SU-DHL-6 (cell line): ENCODE data around the gene GAL3ST3.

Experiments used
- H2AFZ ChIP-seq: fragments of 200-600 bp; sonication (generic); 2 replicates; pipeline ENCODE4 v1.6.1; 2014; ENCODE audit warnings: low read depth, mild to moderate bottlenecking, moderate library complexity, mixed read lengths, antibody characterized with exemption, low read length; ENCODE audit not compliant: severe bottlenecking
- H3F3A ChIP-seq: fragments of 200-600 bp; shearing (Covaris generic); 2 replicates; pipeline ENCODE4 v1.6.0; 2016; ENCODE audit warnings: antibody characterized with exemption, mild to moderate bottlenecking; ENCODE audit not compliant: insufficient read depth
- H3K27ac ChIP-seq: fragments of 200-600 bp; sonication (generic); 2 replicates; pipeline ENCODE4 v1.5.1; 2016; ENCODE audit warnings: low read depth, mild to moderate bottlenecking, low read length, moderate library complexity, mixed read lengths
- H3K27me3 ChIP-seq: fragments of 200-600 bp; sonication (generic), shearing (Covaris generic); 2 replicates; pipeline ENCODE4 v1.6.0; 2014; ENCODE audit warnings: mild to moderate bottlenecking, low read length
- H3K36me3 ChIP-seq: fragments of 200-600 bp; sonication (generic); 2 replicates; pipeline ENCODE4 v1.6.1; 2014; ENCODE audit warnings: mild to moderate bottlenecking, low read length, mixed read lengths
- H3K4me2 ChIP-seq: fragments of 300-600, 200-600 bp; shearing (Covaris generic), sonication (generic); 2 replicates; pipeline ENCODE4 v1.6.0; 2014; ENCODE audit warnings: low read length, low read depth, mild to moderate bottlenecking; ENCODE audit not compliant: poor library complexity, severe bottlenecking
- H3K4me3 ChIP-seq: fragments of 200-600 bp; sonication (generic); 2 replicates; pipeline ENCODE4 v1.5.1; 2014; ENCODE audit warnings: antibody characterized with exemption, low read length, mild to moderate bottlenecking, mixed read lengths; ENCODE audit not compliant: insufficient read depth, poor library complexity, severe bottlenecking
- H3K79me2 ChIP-seq: fragments of 200-600 bp; sonication (generic); 2 replicates; pipeline ENCODE4 v1.6.1; 2014; ENCODE audit warnings: mild to moderate bottlenecking, low read length, moderate library complexity; ENCODE audit not compliant: insufficient read depth
- H3K9ac ChIP-seq: fragments of 200-600 bp; sonication (generic); 2 replicates; pipeline ENCODE4 v1.7.0; 2014; ENCODE audit warnings: mild to moderate bottlenecking, low read length
- H3K9me2 ChIP-seq: fragments of 200-600 bp; sonication (generic); replicated peaks from 2 replicates; pipeline ENCODE4 v1.6.1; 2014; ENCODE audit warnings: low read length; ENCODE audit not compliant: insufficient read depth
- H3K9me3 ChIP-seq: fragments of 200-600 bp; sonication (generic); 2 replicates; pipeline ENCODE4 v1.6.1; 2014; ENCODE audit warnings: low read length, mixed read lengths; ENCODE audit not compliant: insufficient read depth
- H4K20me1 ChIP-seq: fragments of 200-600 bp; sonication (generic); 2 replicates; pipeline ENCODE4 v1.6.1; 2014; ENCODE audit warnings: low read depth, mild to moderate bottlenecking, antibody characterized with exemption, low read length, moderate library complexity, mixed read lengths
- EZH2phosphoT487 ChIP-seq: fragments of 200-600 bp; sonication (generic), shearing (Covaris generic); conservative IDR thresholded peaks from 2 replicates; pipeline ENCODE4 v1.6.1; 2018; ENCODE audit warnings: mild to moderate bottlenecking, antibody characterized with exemption, low read length, moderate library complexity, mixed read lengths
- TF ChIP-seq, protein P1 (sequence below): fragments of 200-600 bp; sonication (generic); IDR thresholded peaks from one replicate; pipeline ENCODE4 v1.5.1; 2017; ENCODE audit warnings: antibody characterized with exemption, mild to moderate bottlenecking, low read length, moderate library complexity; ENCODE audit not compliant: insufficient read depth, poor library complexity, severe bottlenecking

GAL3ST3 gene

DNA sequence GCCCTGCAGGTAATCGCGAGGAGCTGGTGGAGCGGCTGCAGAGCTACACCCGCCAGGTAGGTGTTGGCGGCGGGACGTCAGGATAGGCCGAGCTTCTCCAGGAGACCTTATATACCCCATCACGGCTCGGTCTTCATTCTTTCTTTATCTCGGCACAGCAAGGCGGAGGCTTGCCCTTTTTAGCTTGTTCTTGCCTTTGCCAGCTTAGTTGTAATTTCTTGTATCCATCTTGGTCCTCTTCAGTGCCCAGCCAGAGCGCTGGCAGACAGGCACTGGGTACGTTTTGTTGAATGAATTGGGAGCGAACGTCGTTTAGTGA lies 3.7 kb upstream of the GAL3ST3 start:
- H3K9me3 ChIP-seq, result no peaks in the 10 kb centered on the region
- peak overlapping the region; percentile 47 for H3K27ac ChIP-seq
- H3K27me3 ChIP-seq, result no peaks in the 10 kb centered on the region
- peak overlapping the region; percentile 61 for H3K4me2 ChIP-seq
- no peak for TF ChIP-seq EZH2phosphoT487
- TF ChIP-seq, protein P1, sequence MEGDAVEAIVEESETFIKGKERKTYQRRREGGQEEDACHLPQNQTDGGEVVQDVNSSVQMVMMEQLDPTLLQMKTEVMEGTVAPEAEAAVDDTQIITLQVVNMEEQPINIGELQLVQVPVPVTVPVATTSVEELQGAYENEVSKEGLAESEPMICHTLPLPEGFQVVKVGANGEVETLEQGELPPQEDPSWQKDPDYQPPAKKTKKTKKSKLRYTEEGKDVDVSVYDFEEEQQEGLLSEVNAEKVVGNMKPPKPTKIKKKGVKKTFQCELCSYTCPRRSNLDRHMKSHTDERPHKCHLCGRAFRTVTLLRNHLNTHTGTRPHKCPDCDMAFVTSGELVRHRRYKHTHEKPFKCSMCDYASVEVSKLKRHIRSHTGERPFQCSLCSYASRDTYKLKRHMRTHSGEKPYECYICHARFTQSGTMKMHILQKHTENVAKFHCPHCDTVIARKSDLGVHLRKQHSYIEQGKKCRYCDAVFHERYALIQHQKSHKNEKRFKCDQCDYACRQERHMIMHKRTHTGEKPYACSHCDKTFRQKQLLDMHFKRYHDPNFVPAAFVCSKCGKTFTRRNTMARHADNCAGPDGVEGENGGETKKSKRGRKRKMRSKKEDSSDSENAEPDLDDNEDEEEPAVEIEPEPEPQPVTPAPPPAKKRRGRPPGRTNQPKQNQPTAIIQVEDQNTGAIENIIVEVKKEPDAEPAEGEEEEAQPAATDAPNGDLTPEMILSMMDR, result no peak
- H2AFZ ChIP-seq, result peak overlapping the region; percentile 35
- no peaks in the 10 kb centered on the region for H3K9me2 ChIP-seq
- H3F3A ChIP-seq, result no peaks in the 10 kb centered on the region
- no peaks in the 10 kb centered on the region for H4K20me1 ChIP-seq
- peaks cover 11% of the 10 kb centered on the region; the same call in 1 of the 2 replicates for H3K36me3 ChIP-seq
- H3K4me3 ChIP-seq, result peak overlapping the region; percentile 93
- peak overlapping the region; percentile 93 for H3K9ac ChIP-seq
- peaks cover 28% of the 10 kb centered on the region for H3K79me2 ChIP-seq

DNA sequence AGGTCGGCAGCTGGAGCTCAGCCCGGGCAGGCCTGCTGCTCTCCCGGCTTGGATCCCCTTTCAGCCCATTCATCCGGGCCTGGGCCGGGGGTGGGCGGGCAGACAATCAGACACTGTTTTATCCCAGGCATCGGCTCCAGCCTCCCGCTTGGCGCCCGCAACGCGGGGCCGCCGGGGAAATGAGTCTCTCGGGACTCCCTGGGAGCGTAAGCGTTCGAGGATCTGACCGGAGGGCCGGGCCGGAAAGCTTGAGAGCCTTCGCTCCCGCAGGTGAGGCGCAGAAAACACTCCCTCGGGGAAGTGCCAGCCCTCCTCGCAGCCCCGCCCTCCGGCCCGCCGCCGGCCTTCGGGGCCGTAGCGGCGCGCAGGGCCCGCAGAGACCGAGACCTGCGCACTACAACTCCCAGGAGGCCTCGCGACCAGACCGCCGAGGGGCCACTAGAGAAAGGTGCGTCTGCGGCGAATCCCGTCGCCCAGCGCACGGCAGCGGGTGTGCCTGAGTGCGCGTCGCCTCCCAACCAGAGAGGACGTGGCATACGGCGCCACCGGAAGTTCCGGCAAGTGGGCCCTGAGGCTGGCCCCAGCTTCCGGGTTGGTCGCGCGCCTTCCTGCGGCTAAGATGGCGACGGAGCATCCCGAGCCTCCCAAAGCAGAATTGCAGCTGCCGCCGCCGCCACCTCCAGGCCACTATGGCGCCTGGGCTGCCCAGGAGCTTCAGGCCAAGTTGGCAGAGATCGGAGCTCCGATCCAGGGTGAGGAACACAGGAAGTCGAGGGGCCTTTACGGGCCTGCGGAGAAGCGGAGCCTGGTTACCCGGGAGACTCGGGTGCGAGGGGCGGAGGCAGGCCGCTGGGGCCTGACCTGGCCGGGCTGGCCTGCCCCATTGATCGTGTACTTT lies 3.1 kb upstream of the GAL3ST3 start, which contains the start of gene SF3B2:
Gene SF3B2, plus strand, starts transcription at position 599 of the 898 bp plus-strand sequence. Its CDS starts 21 bp downstream, at position 620.
- Histone ChIP-seq H3K36me3 (peaks cover 11% of the 10 kb centered on the region; the same call in 1 of the 2 replicates), H3K4me3 (peak within 1 kb of the TSS; percentile 93), H3F3A (no peaks in the 10 kb centered on the region), H3K9me2 (no peaks in the 10 kb centered on the region), H3K79me2 (peaks cover 28% of the 10 kb centered on the region), H4K20me1 (no peaks in the 10 kb centered on the region), H3K27me3 (no peaks in the 10 kb centered on the region), H3K9me3 (no peaks in the 10 kb centered on the region), H3K4me2 (peak within 1 kb of the TSS; percentile 78), H2AFZ (peak within 1 kb of the TSS; percentile 78), H3K27ac (peak within 1 kb of the TSS; percentile 47), H3K9ac (peak within 1 kb of the TSS; percentile 93)
- no peak for TF ChIP-seq EZH2phosphoT487
- TF ChIP-seq, protein P1, result no peak

DNA sequence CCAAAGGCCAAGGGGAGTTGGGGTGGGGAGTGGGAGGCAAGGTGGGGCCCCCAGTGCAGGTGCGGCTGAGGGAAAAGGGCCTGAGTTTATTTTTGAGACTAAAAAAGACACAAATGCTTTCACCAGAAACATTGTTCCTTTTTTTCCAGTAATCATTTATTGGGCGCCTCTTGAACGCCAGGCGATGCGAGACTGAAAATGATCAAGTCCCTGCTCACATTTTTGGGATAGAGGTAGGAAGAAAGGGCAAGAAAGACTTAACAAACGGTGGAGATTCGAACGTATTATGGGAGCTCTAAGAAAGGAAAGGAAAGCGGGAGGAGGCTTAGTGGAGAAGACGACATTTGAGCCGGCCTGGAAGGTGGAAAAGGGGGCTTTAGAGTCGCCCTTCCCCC lies 2.4 kb upstream of the GAL3ST3 start:
- Histone ChIP-seq H3K9me3 (no peaks in the 10 kb centered on the region), H2AFZ (peak overlapping the region; percentile 78), H3F3A (no peaks in the 10 kb centered on the region), H3K9me2 (no peaks in the 10 kb centered on the region), H3K36me3 (peaks cover 11% of the 10 kb centered on the region; the same call in 1 of the 2 replicates), H3K27me3 (no peaks in the 10 kb centered on the region), H4K20me1 (no peaks in the 10 kb centered on the region), H3K9ac (peak overlapping the region; percentile 72), H3K4me3 (peak overlapping the region; percentile 59), H3K79me2 (peaks cover 28% of the 10 kb centered on the region), H3K27ac (peak overlapping the region; percentile 27), H3K4me2 (peak overlapping the region; percentile 78)
- no peak for TF ChIP-seq EZH2phosphoT487
- TF ChIP-seq, protein P1, result no peak
